Ishikawa (cell line): Measurements from ENCODE around the gene MUC22.
A peak's percentile ranks its signal among the peaks of the same experiment; 100 is the strongest.

Experiments used
- CEBPB ChIP-seq: IDR thresholded peaks from 2 replicates; pipeline ENCODE4 v1.6.1; 2012
- CREB1 ChIP-seq: IDR thresholded peaks from 2 replicates; pipeline ENCODE4 v1.6.1; 2012; ENCODE audit warnings: low read depth
- EGR1 ChIP-seq: IDR thresholded peaks from 2 replicates; pipeline ENCODE4 v1.6.1; 2012
- EP300 ChIP-seq: IDR thresholded peaks from 2 replicates; pipeline ENCODE4 v1.6.1; 2012; ENCODE audit warnings: borderline replicate concordance
- FOXM1 ChIP-seq: IDR thresholded peaks from 2 replicates; pipeline ENCODE4 v1.6.1; 2012; ENCODE audit warnings: low read depth, borderline replicate concordance
- NFIC ChIP-seq: IDR thresholded peaks from 2 replicates; pipeline ENCODE4 v1.6.1; 2012
- RAD21 ChIP-seq: IDR thresholded peaks from 2 replicates; pipeline ENCODE4 v1.6.1; 2012; ENCODE audit warnings: low read depth
- TAF1 ChIP-seq: IDR thresholded peaks from 2 replicates; pipeline ENCODE4 v1.6.1; 2012; ENCODE audit warnings: low read depth, mild to moderate bottlenecking
- TCF12 ChIP-seq: IDR thresholded peaks from 2 replicates; pipeline ENCODE4 v1.6.1; 2012; ENCODE audit warnings: low read depth
- TEAD4 ChIP-seq: IDR thresholded peaks from 2 replicates; pipeline ENCODE4 v1.6.1; 2012
- YY1 ChIP-seq: IDR thresholded peaks from 2 replicates; pipeline ENCODE4 v1.6.1; 2012; ENCODE audit warnings: low read depth
- ZBTB7A ChIP-seq: IDR thresholded peaks from 2 replicates; pipeline ENCODE4 v1.6.1; 2012; ENCODE audit warnings: low read depth
- TF ChIP-seq, protein P1 (sequence below): IDR thresholded peaks from 2 replicates; pipeline ENCODE4 v1.6.1; 2012; ENCODE audit warnings: low read depth, mild to moderate bottlenecking
- TF ChIP-seq, protein P2 (sequence below): IDR thresholded peaks from 2 replicates; pipeline ENCODE4 v1.6.1; 2012
- TF ChIP-seq, protein P3 (sequence below): IDR thresholded peaks from 2 replicates; pipeline ENCODE4 v1.6.1; 2012

The MUC22 gene

GRCh38 chr6:31068669-31069340 lies 58.5 kb downstream of the MUC22 start:
- TF ChIP-seq YY1 (no peak), RAD21 (peak; percentile 67)

DNA sequence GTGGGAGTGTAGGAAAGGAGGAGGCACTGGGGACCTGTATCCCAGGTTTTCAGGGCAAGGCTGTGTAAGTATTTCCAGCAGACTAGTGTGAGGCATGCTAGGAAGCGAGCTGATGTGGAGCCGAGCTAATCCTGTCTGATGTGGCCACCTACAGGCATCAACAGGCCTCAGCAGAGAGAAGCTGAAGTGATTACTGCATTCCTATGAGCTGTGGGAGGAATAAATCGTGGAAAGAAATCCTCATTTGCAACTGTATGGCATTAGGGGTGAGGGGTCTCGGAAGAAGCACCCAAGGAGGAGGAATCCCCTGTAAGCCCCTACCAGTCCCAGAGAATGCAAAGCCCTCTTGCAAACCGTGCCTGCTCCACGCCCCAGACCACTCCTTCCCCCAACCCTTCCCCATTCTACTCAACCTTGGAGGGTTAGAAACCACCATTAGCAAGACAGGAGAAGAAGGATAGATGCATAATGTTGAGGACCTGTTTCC lies 60.5 kb downstream of the MUC22 start:
- TF ChIP-seq EGR1 (no peak), ZBTB7A (no peak), RAD21 (peak; percentile 60), TAF1 (no peak)

- TF ChIP-seq FOXM1 (no peak), TCF12 (no peak), RAD21 (no peak), EGR1 (no peak), EP300 (no peak), CEBPB (no peak), CREB1 (no peak), YY1 (no peak), TEAD4 (no peak), NFIC (no peak), ZBTB7A (no peak), TAF1 (no peak)
- TF ChIP-seq, protein P1, sequence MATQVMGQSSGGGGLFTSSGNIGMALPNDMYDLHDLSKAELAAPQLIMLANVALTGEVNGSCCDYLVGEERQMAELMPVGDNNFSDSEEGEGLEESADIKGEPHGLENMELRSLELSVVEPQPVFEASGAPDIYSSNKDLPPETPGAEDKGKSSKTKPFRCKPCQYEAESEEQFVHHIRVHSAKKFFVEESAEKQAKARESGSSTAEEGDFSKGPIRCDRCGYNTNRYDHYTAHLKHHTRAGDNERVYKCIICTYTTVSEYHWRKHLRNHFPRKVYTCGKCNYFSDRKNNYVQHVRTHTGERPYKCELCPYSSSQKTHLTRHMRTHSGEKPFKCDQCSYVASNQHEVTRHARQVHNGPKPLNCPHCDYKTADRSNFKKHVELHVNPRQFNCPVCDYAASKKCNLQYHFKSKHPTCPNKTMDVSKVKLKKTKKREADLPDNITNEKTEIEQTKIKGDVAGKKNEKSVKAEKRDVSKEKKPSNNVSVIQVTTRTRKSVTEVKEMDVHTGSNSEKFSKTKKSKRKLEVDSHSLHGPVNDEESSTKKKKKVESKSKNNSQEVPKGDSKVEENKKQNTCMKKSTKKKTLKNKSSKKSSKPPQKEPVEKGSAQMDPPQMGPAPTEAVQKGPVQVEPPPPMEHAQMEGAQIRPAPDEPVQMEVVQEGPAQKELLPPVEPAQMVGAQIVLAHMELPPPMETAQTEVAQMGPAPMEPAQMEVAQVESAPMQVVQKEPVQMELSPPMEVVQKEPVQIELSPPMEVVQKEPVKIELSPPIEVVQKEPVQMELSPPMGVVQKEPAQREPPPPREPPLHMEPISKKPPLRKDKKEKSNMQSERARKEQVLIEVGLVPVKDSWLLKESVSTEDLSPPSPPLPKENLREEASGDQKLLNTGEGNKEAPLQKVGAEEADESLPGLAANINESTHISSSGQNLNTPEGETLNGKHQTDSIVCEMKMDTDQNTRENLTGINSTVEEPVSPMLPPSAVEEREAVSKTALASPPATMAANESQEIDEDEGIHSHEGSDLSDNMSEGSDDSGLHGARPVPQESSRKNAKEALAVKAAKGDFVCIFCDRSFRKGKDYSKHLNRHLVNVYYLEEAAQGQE = no peak
- TF ChIP-seq, protein P2, sequence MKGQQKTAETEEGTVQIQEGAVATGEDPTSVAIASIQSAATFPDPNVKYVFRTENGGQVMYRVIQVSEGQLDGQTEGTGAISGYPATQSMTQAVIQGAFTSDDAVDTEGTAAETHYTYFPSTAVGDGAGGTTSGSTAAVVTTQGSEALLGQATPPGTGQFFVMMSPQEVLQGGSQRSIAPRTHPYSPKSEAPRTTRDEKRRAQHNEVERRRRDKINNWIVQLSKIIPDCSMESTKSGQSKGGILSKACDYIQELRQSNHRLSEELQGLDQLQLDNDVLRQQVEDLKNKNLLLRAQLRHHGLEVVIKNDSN = no peak
- TF ChIP-seq, protein P3, sequence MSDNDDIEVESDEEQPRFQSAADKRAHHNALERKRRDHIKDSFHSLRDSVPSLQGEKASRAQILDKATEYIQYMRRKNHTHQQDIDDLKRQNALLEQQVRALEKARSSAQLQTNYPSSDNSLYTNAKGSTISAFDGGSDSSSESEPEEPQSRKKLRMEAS = no peak
Measured at GRCh38 chr6:31074401-31074800, 64.1 kb downstream of the MUC22 start.

- TF ChIP-seq, protein P2 = no peak
- TF ChIP-seq, protein P3 = no peak
- no peak for TF ChIP-seq CREB1
- TF ChIP-seq RAD21 = no peak
- TF ChIP-seq TAF1 = no peak
- TF ChIP-seq CEBPB = no peak
Measured at GRCh38 chr6:31075528-31075927, 65.3 kb downstream of the MUC22 start.

DNA sequence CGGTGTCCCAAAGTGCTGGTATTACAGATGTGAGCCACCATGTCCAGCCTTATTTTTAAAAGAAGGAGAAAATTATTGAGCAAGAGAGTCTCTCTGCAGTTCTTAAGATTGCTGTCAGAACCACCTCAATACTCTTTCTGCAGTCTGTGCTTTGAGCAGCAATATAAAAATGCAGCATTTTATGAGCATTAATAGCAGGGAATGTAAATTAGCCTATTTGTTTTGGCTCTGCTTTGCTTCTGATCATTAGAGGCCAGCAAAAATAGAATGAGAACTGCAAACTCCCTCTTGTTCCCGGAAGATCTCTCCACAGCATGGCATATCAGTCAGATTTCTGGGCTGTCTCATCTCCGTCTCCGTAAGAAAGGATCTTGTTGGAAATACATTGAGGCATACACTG lies 66.3 kb downstream of the MUC22 start:
- TF ChIP-seq YY1 (no peak), EP300 (no peak), TEAD4 (no peak), TCF12 (no peak), CREB1 (no peak), NFIC (no peak), TAF1 (no peak), RAD21 (no peak), ZBTB7A (no peak), CEBPB (no peak), EGR1 (no peak), FOXM1 (no peak)
- TF ChIP-seq, protein P3 = no peak
- TF ChIP-seq, protein P2 = no peak
- TF ChIP-seq, protein P1 = no peak
